GDM1 (cell line): Measurements from ENCODE around the gene MMP15.
"Not testable (repeated sequence)": the region's sequence is repeated elsewhere in the genome, so short reads cannot be mapped to it uniquely, and the experiment has no call there.

ENCODE experiments used
- DNase-seq: peaks from one replicate; lab custom pipeline; 2025; lab: John Stamatoyannopoulos, UW

The MMP15 gene

DNA sequence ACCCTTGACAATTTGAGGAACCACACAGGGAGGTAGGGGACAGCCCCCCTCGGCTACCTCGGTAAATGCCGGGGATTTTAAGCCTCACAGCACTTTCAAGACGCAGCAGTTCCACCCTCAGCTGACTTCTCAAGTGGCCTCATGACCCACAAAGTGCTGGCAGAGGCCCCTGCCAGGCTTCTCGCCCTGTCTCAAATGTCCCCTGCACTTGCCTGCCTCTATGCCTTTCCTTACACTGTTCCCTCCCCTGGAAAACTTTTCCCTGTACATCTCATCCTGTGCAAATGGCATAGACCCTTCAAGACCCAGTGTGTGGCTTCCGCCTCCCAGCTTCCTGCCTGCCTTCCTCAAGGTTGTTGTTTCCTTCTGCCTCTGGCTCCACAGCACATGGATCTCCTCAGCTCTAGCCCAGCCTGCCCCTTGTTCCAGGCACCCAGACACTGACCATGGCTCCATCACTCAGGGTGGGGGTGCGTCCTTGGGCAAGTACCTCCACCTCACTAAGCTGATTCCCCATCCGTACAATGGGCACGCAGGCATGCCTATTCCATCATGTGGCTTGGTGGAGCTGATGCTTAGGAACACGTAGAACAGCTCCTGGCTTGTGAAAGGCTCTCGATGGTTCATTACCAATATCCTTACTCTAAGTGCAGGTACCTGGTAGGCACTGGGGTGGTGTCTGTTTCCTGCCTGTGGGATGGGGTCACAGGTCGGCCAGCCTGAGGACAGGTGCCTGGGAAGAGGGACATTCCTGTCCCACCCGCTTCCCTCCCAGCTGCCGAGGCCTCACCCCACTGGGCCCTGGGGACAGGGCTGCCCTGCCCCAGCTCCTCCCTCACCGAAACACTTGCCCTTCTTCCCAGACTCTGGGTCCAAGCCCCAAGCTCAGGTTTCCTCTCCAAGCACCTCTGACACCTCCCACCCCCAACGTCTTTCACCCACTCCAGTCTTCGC is 24.0 kb downstream of the MMP15 start:
- no peak for DNase-seq

GRCh38 chr16:58051296-58051695 is 25.7 kb downstream of the MMP15 start:
- no peak for DNase-seq

DNA sequence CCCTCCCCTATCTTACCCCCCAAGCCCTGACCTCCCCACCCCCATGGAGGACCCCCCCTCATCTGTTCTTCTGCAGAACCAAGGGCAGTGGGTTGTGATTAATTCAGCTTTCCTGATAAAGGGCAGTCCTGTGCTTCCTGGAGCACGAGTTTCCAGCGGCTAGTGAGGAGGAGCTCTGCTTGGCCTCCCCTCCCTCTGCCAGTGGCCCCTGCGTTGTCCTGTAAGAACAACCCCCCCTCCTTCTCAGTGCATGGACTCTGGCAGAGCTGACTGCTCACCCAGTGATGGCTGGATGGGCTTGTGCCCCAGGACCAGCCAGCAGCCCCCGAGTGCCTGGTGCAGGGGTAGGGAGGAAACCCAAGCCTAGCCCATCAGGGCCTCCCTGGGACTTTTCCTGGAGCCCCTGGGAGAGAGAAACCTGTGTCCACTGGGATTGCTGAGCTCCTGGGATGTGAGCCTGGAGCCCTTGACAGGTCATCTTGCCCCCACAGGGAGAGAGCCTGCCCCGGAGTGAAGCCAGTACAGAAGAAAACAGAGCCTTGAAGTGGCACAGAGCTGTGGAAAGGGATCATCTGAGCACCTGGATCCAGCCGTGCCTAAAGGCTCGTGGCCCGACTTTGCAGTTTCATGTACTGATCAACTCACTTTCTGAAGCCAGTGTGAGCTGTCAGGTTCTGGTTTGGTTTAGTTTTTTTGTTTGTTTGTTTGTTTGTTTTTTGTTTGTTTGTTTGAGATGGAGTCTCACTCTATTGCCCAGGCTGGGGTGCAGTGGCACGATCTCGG is 26.5 kb downstream of the MMP15 start:
- no peak for DNase-seq

DNA sequence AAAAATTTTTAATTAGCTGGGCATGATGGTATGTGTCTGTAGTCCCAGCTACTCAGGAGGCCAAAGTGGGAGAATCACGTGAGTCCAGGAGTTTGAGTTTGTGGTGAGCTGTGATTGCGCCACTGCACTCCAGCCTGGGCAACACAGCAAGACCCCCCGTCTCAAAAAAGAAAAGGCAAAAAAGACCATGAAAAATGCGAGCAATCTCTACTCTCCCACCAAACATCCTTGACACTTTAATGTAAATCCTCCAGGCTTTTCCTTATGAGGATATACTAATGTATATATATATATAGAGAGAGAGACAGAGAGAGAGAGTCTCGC is 28.1 kb downstream of the MMP15 start:
- no peak for DNase-seq

- no peak for DNase-seq
These were observed 28.7 kb downstream of the MMP15 start for GRCh38 chr16:58054289-58054688.

- DNase-seq = no peak
These were observed 31.0 kb downstream of the MMP15 start for GRCh38 chr16:58056580-58056979.

- DNase-seq = no peak
These were observed 31.6 kb downstream of the MMP15 start for GRCh38 chr16:58057121-58057520.

- DNase-seq = no peak
These were observed 32.2 kb downstream of the MMP15 start for GRCh38 chr16:58057784-58058183.

- no peak for DNase-seq
These were observed 37.3 kb downstream of the MMP15 start for GRCh38 chr16:58062821-58063220.

GRCh38 chr16:58063377-58064076 is 38.0 kb downstream of the MMP15 start:
- no peak for DNase-seq

DNA sequence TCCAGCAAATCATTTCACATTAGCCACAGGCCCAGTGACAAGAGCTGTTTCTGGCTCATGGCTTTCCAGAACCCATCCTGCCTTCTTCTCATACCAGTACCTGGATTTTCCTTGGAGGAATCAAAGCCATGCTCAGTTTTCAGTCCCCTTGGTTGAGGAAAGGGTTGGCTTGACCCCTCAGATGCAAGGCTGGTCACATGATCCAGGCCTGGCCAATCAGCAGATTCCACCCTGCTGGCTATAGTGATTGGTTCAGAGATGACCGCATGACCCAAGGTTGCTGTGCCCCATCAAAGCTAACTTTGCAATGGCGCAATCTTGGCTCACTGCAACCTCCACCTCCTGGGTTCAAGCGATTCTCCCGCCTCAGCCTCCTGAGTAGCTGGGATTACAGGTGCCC is 45.0 kb downstream of the MMP15 start:
- DNase-seq = no peak

DNA sequence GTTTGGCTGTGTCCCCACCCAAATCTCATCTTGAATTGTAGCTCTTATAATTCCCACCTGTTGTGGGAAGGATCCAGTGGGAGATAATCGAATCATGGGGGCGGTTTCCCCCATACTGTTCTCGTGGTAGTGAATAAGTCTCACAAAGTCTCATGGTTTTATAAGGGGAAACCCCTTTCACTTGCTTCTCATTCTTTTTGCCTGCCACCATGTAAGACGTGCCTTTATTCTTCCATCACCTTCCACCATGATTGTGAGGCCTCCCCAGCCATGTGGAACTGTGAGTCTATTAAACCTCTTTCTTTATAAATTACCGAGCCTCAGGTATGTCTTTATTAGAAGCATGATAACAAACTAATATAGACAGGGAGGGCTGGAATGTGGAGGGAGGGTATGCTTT is 46.6 kb downstream of the MMP15 start:
- DNase-seq = not testable (repeated sequence)

DNA sequence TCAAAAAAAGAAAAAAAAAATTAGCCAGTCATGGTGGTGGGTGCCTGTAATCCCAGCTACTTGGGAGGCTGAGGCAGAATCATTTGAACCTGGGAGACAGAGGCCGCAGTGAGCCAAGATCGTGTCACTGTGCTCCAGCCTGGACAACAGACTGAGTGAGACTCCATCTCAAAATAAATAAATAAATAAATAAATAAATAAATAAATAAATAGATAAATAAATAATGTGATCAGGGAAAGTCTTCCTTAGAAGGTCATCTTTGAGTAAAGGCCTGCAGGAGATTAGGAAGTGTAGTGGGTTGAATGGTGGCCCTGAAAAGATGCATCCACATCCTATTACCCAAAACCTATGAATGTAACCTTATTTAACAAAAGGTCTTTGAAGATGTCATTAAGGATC is 47.5 kb downstream of the MMP15 start:
- not testable (repeated sequence) for DNase-seq

DNA sequence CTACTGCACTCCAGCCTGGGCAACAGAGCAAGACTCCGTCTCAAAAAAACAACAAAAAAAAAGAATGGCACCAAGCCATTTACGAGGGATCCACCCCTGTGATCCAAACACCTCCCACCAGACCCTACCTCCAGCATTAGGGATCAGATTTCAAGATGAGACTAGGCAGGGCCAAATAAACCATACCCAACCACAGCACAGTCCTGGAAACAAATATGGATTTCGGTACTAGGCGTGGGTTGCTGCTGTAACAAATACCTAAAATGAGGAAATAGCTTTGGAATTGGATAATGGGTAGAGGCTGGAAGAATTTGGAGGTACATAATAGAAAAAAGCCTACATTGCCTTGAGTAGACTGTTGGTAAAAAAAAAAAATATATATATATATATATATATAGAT is 49.1 kb downstream of the MMP15 start:
- DNase-seq = no peak

DNA sequence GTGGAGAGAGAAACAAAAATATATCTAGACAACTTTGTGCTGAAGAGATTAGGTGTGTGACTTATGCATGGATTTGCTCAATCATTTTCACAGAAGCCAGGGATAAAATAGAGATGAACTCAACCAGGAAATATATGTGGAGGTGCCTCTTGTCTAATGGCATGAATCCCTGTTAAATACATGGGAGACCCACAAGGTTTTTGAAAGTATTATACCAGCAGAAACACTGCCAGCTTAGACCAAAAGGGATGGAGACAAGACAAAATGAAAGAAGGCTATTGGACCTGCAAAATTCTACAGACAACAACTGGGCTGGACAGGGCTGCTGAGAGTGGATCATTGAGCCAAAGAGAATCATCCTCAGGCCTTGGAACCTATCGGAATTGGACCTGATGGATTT is 51.0 kb downstream of the MMP15 start:
- no peak for DNase-seq

DNA sequence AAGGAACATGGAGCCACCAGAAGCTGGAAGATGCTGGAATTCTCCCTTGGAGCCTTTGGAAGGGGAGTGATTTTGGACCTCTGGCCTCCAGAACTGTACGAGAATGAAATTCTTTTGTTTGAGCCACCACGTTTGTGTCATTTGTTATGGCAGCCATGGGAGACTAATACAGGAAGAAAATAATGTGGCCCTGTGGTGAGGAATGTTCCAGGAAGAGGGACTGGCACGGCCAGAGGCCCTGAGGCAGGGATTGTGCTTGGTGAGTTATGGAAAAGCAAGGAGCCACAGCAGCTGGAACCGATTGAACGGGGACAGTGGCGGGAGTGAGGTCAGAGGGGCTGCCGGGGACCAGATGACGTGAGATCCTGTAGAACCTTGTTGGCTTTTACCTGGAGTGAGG is 52.2 kb downstream of the MMP15 start:
- no peak for DNase-seq

DNA sequence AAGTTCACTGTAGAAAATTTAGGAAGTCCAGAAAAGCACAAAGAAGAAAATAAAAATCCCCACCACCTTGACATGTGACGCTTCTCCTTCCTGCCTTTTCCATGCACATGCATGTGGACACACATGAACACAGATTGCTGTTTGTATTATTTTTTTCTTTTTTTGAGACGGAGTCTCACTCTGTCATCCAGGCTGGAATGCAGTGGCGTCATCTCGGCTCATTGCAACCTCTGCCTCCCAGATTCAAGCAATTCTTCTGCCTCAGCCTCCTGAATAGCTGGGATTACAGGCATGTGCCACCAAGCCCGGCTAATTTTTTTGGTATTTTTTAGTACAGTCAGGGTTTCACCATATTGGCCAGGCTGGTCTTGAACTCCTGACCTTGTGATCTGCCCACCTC is 55.1 kb downstream of the MMP15 start:
- DNase-seq = not testable (repeated sequence)

GRCh38 chr16:58082381-58082780 is 56.8 kb downstream of the MMP15 start:
- no peak for DNase-seq

DNA sequence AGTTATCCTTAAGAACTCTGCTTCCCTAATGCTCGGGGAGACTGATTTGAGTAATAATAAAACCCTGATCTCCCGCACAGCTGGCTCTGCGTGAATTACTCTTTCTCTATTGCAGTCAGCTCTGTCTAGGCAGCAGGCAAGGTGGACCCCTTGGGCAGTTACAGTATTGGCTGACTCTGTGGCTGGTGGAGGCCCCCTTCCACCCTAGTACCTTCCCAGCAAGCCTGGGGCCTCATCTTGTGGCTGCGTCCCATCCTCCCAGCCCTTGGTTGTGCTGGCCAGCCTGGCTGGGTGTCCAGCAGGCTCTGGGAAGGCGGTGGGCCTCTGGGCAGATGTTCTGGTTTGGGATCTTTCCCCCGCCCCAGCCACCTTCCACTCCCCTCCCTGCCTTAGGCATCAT is 59.1 kb downstream of the MMP15 start:
- no peak for DNase-seq

DNA sequence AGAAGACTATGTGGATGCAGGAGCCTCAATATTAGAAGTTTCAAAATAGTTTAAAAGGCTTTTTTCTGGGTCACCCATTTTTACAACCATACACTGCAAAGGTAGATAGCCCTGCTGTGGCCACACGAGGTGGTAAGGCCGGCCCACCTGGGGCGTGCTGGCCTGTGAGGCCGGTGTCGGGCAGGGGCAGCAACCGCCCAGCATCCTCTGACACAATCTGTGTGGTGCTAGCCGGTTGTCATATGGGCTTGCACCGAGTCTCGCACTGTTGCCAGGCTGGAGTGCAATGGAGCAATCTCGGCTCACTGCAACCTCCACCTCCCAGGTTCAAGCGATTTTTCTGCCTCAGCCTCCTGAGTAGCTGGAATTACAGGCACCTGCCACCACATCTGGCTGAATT is 59.6 kb downstream of the MMP15 start:
- DNase-seq = no peak

DNA sequence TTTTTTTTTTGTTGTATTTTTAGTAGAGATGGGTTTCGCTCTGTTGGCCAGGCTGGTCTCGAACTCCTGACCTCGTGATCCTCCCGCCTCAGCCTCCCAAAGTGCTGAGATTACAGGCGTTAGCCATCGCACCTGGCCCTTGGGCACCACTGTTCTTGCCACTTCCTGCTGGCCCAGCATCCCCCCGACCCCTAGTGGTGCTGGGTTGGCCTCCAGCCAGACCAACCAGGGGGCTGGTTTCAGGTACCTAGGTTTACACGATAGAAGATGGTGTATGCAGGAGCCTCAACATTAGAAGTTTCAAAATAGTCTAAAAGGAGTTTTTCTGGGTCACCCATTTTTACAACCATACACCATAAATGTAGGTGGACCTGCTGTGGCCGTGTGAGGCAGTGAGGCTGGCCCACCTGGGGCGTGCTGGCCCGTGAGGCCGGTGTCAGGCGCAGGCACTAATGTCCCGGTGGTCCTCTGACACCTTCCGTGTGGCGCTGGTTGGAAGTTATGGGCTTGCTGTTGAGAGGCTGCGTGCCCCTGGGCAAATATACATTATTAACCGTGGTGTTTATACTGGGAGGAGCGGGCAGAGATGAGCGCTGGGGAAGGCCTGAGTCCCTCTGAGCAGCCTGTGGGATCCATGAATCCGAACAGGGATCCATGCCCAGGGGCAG is 60.2 kb downstream of the MMP15 start:
- DNase-seq = no peak
